ENCODE results near the gene FGF19. TPM values are rescaled to one million over a fixed set of nuclear protein-coding genes. Genes with fewer than 3 reads are reported as not detected.

The FGF19 gene
- total and polyA plus RNA-seq, 5 donors from 2014 or later = not detected

DNA sequence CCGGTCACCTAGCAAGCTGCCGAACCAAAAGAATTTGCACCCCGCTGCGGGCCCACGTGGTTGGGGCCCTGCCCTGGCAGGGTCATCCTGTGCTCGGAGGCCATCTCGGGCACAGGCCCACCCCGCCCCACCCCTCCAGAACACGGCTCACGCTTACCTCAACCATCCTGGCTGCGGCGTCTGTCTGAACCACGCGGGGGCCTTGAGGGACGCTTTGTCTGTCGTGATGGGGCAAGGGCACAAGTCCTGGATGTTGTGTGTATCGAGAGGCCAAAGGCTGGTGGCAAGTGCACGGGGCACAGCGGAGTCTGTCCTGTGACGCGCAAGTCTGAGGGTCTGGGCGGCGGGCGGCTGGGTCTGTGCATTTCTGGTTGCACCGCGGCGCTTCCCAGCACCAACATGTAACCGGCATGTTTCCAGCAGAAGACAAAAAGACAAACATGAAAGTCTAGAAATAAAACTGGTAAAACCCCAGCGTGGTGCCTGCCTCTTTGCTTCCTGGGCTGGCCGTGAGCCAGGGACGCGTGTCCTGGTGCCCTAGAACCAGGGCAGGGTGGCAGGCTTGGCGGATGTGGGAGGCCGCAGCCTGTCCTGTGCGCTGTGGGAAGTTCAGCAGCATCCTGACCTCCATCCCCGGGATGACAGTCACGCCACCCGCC is 49.7 kb downstream of the FGF19 start:
- Mint-ChIP-seq H3K4me3 (no peak overlapping the region), H3K27ac (no peak overlapping the region), H3K4me1 (no peaks in the 10 kb centered on the region), H3K36me3 (peaks cover 5% of the 10 kb centered on the region), H3K9me3 (no peaks in the 10 kb centered on the region), H3K27me3 (no peaks in the 10 kb centered on the region)
- Histone ChIP-seq H3K27ac (ENCODE audit: insufficient read depth, low read length, poor library complexity, severe bottlenecking) (no peak overlapping the region), H3K4me3 (ENCODE audit: low read depth, low read length) (no peak overlapping the region), H3K4me1 (ENCODE audit: control insufficient read depth, insufficient read depth, low read length, poor library complexity, severe bottlenecking) (no peaks in the 10 kb centered on the region), H3K36me3 (ENCODE audit: control insufficient read depth, insufficient read depth, low read length) (no peaks in the 10 kb centered on the region), H3K27me3 (ENCODE audit: control insufficient read depth, insufficient read depth, low read length) (no peaks in the 10 kb centered on the region), H3K9me3 (ENCODE audit: control insufficient read depth in 2 of 2, low read length in 2 of 2) (no peaks in the 10 kb centered on the region)
- DNase-seq = no peak
- ATAC-seq (ENCODE audit: low read depth in 2 of 2) = no peak

DNA sequence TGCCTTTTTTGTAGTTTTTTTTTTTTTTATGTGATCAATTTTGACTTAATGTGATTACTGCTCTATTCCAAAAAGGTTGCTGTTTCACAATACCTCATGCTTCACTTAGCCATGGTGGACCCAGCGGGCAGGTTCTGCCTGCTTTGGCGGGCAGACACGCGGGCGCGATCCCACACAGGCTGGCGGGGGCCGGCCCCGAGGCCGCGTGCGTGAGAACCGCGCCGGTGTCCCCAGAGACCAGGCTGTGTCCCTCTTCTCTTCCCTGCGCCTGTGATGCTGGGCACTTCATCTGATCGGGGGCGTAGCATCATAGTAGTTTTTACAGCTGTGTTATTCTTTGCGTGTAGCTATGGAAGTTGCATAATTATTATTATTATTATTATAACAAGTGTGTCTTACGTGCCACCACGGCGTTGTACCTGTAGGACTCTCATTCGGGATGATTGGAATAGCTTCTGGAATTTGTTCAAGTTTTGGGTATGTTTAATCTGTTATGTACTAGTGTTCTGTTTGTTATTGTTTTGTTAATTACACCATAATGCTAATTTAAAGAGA is 50.3 kb downstream of the FGF19 start:
- H3K27me3 Mint-ChIP-seq = no peaks in the 10 kb centered on the region
- no peaks in the 10 kb centered on the region for H3K4me1 Mint-ChIP-seq
- H3K27me3 ChIP-seq (ENCODE audit: control insufficient read depth, insufficient read depth, low read length) = no peaks in the 10 kb centered on the region
- H3K27ac ChIP-seq (ENCODE audit: insufficient read depth, low read length, poor library complexity, severe bottlenecking) = no peak overlapping the region
- no peak overlapping the region for H3K4me3 ChIP-seq (ENCODE audit: low read depth, low read length)
- H3K4me1 ChIP-seq (ENCODE audit: control insufficient read depth, insufficient read depth, low read length, poor library complexity, severe bottlenecking) = no peaks in the 10 kb centered on the region
- peaks cover 5% of the 10 kb centered on the region for H3K36me3 Mint-ChIP-seq
- DNase-seq (no peak), ATAC-seq (ENCODE audit: low read depth in 2 of 2) (no peak)
- no peaks in the 10 kb centered on the region for H3K36me3 ChIP-seq (ENCODE audit: control insufficient read depth, insufficient read depth, low read length)
- no peak overlapping the region for H3K27ac Mint-ChIP-seq
- H3K4me3 Mint-ChIP-seq = no peak overlapping the region
- no peaks in the 10 kb centered on the region for H3K9me3 ChIP-seq (ENCODE audit: control insufficient read depth in 2 of 2, low read length in 2 of 2)
- no peaks in the 10 kb centered on the region for H3K9me3 Mint-ChIP-seq

DNA sequence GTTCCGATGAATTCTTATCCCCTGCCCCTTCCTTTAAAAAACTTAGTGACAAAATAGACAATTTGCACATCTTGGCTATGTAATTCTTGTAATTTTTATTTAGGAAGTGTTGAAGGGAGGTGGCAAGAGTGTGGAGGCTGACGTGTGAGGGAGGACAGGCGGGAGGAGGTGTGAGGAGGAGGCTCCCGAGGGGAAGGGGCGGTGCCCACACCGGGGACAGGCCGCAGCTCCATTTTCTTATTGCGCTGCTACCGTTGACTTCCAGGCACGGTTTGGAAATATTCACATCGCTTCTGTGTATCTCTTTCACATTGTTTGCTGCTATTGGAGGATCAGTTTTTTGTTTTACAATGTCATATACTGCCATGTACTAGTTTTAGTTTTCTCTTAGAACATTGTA is 50.8 kb downstream of the FGF19 start:
- no peaks in the 10 kb centered on the region for H3K27me3 ChIP-seq (ENCODE audit: control insufficient read depth, insufficient read depth, low read length)
- Mint-ChIP-seq H3K27ac (no peak overlapping the region), H3K27me3 (no peaks in the 10 kb centered on the region), H3K36me3 (peaks cover 5% of the 10 kb centered on the region), H3K4me1 (no peaks in the 10 kb centered on the region), H3K4me3 (no peak overlapping the region), H3K9me3 (no peaks in the 10 kb centered on the region)
- ATAC-seq (ENCODE audit: low read depth in 2 of 2) (no peak), DNase-seq (no peak)
- no peak overlapping the region for H3K4me3 ChIP-seq (ENCODE audit: low read depth, low read length)
- no peaks in the 10 kb centered on the region for H3K4me1 ChIP-seq (ENCODE audit: control insufficient read depth, insufficient read depth, low read length, poor library complexity, severe bottlenecking)
- H3K36me3 ChIP-seq (ENCODE audit: control insufficient read depth, insufficient read depth, low read length) = no peaks in the 10 kb centered on the region
- no peak overlapping the region for H3K27ac ChIP-seq (ENCODE audit: insufficient read depth, low read length, poor library complexity, severe bottlenecking)
- H3K9me3 ChIP-seq (ENCODE audit: control insufficient read depth in 2 of 2, low read length in 2 of 2) = no peaks in the 10 kb centered on the region

DNA sequence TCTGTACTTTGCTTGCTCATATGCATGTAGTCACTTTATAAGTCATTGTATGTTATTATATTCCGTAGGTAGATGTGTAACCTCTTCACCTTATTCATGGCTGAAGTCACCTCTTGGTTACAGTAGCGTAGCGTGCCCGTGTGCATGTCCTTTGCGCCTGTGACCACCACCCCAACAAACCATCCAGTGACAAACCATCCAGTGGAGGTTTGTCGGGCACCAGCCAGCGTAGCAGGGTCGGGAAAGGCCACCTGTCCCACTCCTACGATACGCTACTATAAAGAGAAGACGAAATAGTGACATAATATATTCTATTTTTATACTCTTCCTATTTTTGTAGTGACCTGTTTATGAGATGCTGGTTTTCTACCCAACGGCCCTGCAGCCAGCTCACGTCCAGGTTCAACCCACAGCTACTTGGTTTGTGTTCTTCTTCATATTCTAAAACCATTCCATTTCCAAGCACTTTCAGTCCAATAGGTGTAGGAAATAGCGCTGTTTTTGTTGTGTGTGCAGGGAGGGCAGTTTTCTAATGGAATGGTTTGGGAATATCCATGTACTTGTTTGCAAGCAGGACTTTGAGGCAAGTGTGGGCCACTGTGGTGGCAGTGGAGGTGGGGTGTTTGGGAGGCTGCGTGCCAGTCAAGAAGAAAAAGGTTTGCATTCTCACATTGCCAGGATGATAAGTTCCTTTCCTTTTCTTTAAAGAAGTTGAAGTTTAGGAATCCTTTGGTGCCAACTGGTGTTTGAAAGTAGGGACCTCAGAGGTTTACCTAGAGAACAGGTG is 51.8 kb downstream of the FGF19 start:
- no peak for ATAC-seq (ENCODE audit: low read depth in 2 of 2)
- Mint-ChIP-seq H3K9me3 (no peaks in the 10 kb centered on the region), H3K27ac (no peak overlapping the region)

DNA sequence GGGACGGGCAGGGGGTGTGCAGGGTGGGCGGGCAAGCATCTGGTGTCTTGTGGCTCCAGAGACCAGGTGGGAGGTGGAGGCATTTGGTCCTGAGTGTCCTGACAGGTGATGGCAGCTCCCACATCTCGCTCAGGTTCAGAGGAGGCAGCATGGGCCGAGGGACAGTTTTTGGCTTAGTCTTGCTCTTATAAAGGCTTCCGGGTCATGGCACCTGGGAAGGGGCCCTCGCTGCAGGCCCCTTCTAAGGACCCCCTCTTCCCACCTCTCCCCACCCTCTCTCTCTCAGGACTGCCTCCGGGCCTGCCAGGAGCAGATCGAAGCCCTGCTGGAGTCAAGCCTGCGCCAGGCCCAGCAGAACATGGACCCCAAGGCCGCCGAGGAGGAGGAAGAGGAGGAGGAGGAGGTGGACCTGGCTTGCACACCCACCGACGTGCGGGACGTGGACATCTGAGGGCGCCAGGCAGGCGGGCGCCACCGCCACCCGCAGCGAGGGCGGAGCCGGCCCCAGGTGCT is 52.9 kb downstream of the FGF19 start:
- DNase-seq = no peak
- H3K27me3 ChIP-seq (ENCODE audit: control insufficient read depth, insufficient read depth, low read length) = no peaks in the 10 kb centered on the region
- no peak overlapping the region for H3K4me3 Mint-ChIP-seq
- H3K4me1 Mint-ChIP-seq = no peaks in the 10 kb centered on the region
- no peaks in the 10 kb centered on the region for H3K9me3 Mint-ChIP-seq
- no peak overlapping the region for H3K27ac ChIP-seq (ENCODE audit: insufficient read depth, low read length, poor library complexity, severe bottlenecking)
- H3K4me1 ChIP-seq (ENCODE audit: control insufficient read depth, insufficient read depth, low read length, poor library complexity, severe bottlenecking) = no peaks in the 10 kb centered on the region
- H3K36me3 ChIP-seq (ENCODE audit: control insufficient read depth, insufficient read depth, low read length) = no peaks in the 10 kb centered on the region
- no peak overlapping the region for H3K27ac Mint-ChIP-seq
- no peak for ATAC-seq (ENCODE audit: low read depth in 2 of 2)
- H3K4me3 ChIP-seq (ENCODE audit: low read depth, low read length) = no peak overlapping the region
- H3K27me3 Mint-ChIP-seq = peaks cover 3% of the 10 kb centered on the region
- H3K9me3 ChIP-seq (ENCODE audit: control insufficient read depth in 2 of 2, low read length in 2 of 2) = no peaks in the 10 kb centered on the region
- peaks cover 5% of the 10 kb centered on the region for H3K36me3 Mint-ChIP-seq

More for the DNA sequence above, 51.8 kb downstream of the FGF19 start:
- no peak for DNase-seq
- H3K4me3 Mint-ChIP-seq = no peak overlapping the region
- no peak overlapping the region for H3K27ac ChIP-seq (ENCODE audit: insufficient read depth, low read length, poor library complexity, severe bottlenecking)
- H3K9me3 ChIP-seq (ENCODE audit: control insufficient read depth in 2 of 2, low read length in 2 of 2) = no peaks in the 10 kb centered on the region
- no peaks in the 10 kb centered on the region for H3K27me3 ChIP-seq (ENCODE audit: control insufficient read depth, insufficient read depth, low read length)
- no peaks in the 10 kb centered on the region for H3K36me3 ChIP-seq (ENCODE audit: control insufficient read depth, insufficient read depth, low read length)
- no peaks in the 10 kb centered on the region for H3K4me1 Mint-ChIP-seq
- no peak overlapping the region for H3K4me3 ChIP-seq (ENCODE audit: low read depth, low read length)
- H3K36me3 Mint-ChIP-seq = peaks cover 5% of the 10 kb centered on the region
- no peaks in the 10 kb centered on the region for H3K4me1 ChIP-seq (ENCODE audit: control insufficient read depth, insufficient read depth, low read length, poor library complexity, severe bottlenecking)
- H3K27me3 Mint-ChIP-seq = no peaks in the 10 kb centered on the region

DNA sequence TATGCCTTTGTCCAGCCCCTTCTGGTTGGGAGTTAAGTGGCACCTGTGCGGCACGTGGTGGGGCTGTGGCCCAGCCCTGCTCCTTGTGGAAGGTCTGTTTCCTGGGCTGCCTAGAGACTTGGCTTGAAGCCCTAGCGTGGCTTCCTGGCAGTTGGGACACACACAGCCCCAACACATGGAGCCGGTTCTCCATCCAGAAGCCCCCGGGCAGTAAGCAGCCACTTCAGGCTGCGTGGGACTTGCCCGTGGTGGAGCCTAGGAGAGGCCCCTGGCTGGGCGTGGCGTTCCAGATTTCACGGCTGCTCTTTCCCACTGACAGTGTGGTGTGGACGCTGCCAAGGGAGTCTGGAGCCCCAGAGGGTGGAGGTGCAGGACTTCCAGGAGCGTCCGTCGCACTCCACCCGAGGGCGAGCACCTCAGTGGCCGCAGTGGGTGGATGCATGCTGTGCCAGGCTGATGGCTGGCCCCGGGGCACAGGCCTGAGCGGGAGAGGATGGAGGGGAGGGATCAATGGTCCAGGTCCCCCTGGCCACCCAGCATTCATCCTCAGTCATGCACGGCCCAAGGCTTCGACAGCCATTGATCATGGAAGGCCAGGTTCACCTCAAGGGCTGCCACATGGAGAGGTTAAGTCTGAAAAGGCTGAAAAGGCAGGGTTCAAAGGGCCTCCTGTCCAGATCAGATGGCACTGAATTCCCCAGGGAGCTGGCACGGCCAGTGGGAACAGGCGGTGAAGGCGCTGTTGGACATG is 53.6 kb downstream of the FGF19 start:
- DNase-seq (no peak), ATAC-seq (ENCODE audit: low read depth in 2 of 2) (no peak)
- Histone ChIP-seq H3K4me1 (ENCODE audit: control insufficient read depth, insufficient read depth, low read length, poor library complexity, severe bottlenecking) (no peaks in the 10 kb centered on the region), H3K4me3 (ENCODE audit: low read depth, low read length) (no peak overlapping the region), H3K9me3 (ENCODE audit: control insufficient read depth in 2 of 2, low read length in 2 of 2) (no peaks in the 10 kb centered on the region), H3K27ac (ENCODE audit: insufficient read depth, low read length, poor library complexity, severe bottlenecking) (no peak overlapping the region), H3K27me3 (ENCODE audit: control insufficient read depth, insufficient read depth, low read length) (no peaks in the 10 kb centered on the region), H3K36me3 (ENCODE audit: control insufficient read depth, insufficient read depth, low read length) (no peaks in the 10 kb centered on the region)
- no peaks in the 10 kb centered on the region for H3K9me3 Mint-ChIP-seq
- H3K27ac Mint-ChIP-seq = no peak overlapping the region
- peaks cover 5% of the 10 kb centered on the region for H3K36me3 Mint-ChIP-seq
- peaks cover 6% of the 10 kb centered on the region for H3K27me3 Mint-ChIP-seq
- H3K4me3 Mint-ChIP-seq = no peak overlapping the region
- H3K4me1 Mint-ChIP-seq = no peaks in the 10 kb centered on the region

DNA sequence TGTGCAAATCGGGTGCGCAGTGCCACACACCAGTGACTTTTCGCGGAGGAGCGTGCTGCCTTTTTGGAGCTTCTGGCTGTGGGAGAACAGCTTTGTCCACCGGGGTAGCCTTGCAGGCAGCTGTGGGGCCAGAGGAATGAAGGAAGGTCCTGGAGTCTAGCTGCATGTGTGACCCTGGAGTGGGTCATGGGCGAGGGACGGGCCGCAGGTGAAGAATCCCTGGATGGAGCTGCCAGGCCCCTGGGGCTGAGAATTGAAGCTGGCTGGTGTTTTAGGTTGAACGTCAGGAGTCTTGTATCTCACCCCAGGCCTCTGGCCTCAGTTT is 54.3 kb downstream of the FGF19 start:
- Histone ChIP-seq H3K36me3 (ENCODE audit: control insufficient read depth, insufficient read depth, low read length) (no peaks in the 10 kb centered on the region), H3K9me3 (ENCODE audit: control insufficient read depth in 2 of 2, low read length in 2 of 2) (no peaks in the 10 kb centered on the region), H3K4me3 (ENCODE audit: low read depth, low read length) (no peak overlapping the region), H3K27ac (ENCODE audit: insufficient read depth, low read length, poor library complexity, severe bottlenecking) (no peak overlapping the region), H3K27me3 (ENCODE audit: control insufficient read depth, insufficient read depth, low read length) (no peaks in the 10 kb centered on the region), H3K4me1 (ENCODE audit: control insufficient read depth, insufficient read depth, low read length, poor library complexity, severe bottlenecking) (no peaks in the 10 kb centered on the region)
- peaks cover 5% of the 10 kb centered on the region for H3K36me3 Mint-ChIP-seq
- ATAC-seq (ENCODE audit: low read depth in 2 of 2) (no peak), DNase-seq (no peak)
- H3K27ac Mint-ChIP-seq = no peak overlapping the region
- H3K9me3 Mint-ChIP-seq = no peaks in the 10 kb centered on the region
- peaks cover 6% of the 10 kb centered on the region for H3K27me3 Mint-ChIP-seq
- H3K4me3 Mint-ChIP-seq = no peak overlapping the region
- no peaks in the 10 kb centered on the region for H3K4me1 Mint-ChIP-seq

All from CD4-positive, CD25-positive, alpha-beta regulatory T cell (primary cell).